Gastroesophageal sphincter (tissue), 3 donors: ENCODE measurements around the gene FUNDC1.
"Not testable (repeated sequence)": the region's sequence is repeated elsewhere in the genome, so short reads cannot be mapped to it uniquely, and the experiment has no call there.

Experiments used
- CTCF ChIP-seq, 4 experiments: fragments of 200-600 bp in 2 of 4; fragments of 450-650 bp in 2 of 4; sonication (generic) in 1 of 4; IDR thresholded peaks; one replicate each; pipeline ENCODE4 v1.5.1; 2017 to 2019; ENCODE audit warnings: antibody characterized with exemption in 4 of 4, mild to moderate bottlenecking in 2 of 4, moderate library complexity in 2 of 4
- EP300 ChIP-seq: sonication (generic); formaldehyde crosslinking; IDR thresholded peaks from one replicate; pipeline ENCODE4 v1.6.1; 2017; ENCODE audit warnings: antibody characterized with exemption, mild to moderate bottlenecking
- POLR2A ChIP-seq, 2 donors: fragments of 450-650 bp; IDR thresholded peaks; one replicate each; pipeline ENCODE4 v1.6.1; 2017; ENCODE audit warnings: antibody characterized with exemption in 2 of 2, mild to moderate bottlenecking in 2 of 2, moderate library complexity in 1 of 2
- POLR2AphosphoS5 ChIP-seq: sonication (generic); formaldehyde crosslinking; IDR thresholded peaks from one replicate; pipeline ENCODE4 v1.6.1; 2017; ENCODE audit warnings: antibody characterized with exemption

GRCh38 chrX:44545454-44545853 is 2.8 kb upstream of the FUNDC1 start:
- not testable (repeated sequence) for TF ChIP-seq CTCF (IDR thresholded peaks at IDR 0.05); POLR2A (IDR thresholded peaks at IDR 0.05); EP300; POLR2AphosphoS5
